Measurements from ENCODE around the gene LMO4.

Gene LMO4

DNA sequence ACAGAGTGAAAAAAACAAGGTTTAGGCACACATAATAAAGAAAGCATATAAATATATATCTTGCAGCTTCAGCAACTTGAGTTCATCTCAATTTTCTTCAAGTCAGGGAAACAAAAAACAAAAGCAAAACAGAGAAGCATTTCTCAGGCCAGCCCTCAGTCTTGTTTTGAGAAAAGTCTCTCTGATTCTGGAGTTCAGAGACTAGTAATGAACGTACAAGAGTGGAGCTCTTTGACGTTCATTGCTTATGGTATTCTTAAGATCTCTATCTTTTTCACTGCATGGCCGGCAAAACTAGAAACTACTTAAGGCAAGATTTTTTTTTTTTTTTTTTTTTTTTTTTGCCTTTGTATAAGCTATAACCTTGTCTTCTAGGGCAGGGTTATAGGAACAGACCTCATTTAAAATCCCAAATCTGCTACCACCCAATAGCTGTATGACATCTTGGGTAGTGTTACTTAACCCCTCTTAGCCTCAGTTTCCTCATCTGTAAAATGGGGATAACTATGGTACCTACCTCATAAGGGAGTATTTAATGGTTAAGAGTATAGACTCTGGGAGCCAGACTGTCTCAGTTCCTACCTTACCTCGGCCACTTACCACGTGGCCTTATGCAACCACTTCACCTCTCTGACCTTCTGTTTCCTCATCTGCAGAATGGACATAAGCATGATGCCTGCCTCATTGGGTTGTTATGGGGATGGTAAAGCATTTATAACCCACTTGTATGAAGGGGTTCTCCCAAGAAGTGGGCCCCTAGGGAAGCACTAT, 33.6 kb downstream of the LMO4 start:
- no peak for DNase-seq

DNA sequence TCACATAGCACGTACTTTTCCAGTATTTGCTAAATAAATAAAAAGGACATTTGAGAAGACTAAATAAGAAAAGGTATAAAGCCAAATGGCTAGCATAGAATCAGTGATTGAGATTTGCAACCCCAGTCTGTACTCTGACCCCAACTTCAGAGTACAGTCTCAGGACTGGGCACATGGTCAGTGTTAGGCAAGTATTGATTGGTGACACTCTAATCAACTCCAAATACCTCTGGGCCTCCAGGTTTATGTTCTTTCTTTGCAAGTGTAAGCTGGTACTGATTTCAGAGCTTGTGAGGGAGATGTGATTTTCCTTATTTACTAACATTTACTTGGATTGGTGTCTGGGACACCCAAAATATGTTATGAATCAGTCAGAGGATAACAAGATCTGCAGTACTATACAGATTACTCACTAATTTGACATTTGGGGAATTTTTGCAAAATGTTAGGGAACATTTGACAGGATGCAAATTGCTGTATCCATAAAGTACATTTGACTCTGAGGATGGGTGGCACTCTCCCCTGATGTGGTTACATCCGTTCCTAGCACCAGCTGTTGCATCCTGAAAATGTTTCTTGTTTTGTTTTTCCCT, 34.2 kb downstream of the LMO4 start:
- DNase-seq = no peak

DNA sequence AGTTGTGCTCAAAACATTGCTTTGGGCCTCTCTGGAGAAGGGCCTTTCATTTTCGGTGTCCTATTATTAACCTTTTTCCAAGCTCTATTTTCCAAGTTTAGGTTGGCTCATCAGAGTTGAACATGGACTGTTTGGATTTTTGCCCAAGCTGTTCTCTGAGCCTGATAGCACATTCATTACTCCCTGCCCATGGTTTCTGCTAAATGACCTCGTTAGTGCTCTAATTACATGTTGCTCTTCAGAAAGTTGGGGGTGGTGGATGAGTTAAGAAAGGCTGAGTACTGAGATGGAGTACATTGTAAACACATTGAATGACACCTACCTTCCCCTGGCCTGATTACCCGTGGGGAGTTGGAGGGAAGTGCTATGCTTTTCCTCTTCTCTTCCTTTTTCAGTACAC, 38.9 kb downstream of the LMO4 start:
- peak; percentile 9 for DNase-seq

DNA sequence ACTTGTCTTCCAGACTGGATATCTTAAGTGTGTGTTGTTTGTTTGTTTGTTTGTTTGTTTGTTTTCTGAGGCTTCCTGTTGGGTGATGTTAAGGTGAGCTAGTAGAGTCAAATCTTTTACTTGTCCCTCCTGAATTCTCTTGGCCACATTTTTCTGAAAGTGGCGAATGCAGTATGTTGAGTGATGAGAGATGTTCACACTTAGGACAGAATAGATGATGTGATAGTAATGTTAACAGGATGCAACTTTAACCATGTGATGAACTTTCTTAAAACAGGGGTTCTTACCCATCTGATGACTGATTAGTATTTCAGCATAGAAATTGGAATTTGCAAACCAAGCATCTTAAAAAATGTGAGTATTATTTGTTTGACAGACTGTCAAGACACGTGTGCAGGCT, 40.2 kb downstream of the LMO4 start:
- DNase-seq = no peak

- DNase-seq = no peak
Measured at GRCh38 chr1:87369736-87370478, 41.2 kb downstream of the LMO4 start.

GRCh38 chr1:87370544-87370943, 41.9 kb downstream of the LMO4 start:
- DNase-seq = no peak

DNA sequence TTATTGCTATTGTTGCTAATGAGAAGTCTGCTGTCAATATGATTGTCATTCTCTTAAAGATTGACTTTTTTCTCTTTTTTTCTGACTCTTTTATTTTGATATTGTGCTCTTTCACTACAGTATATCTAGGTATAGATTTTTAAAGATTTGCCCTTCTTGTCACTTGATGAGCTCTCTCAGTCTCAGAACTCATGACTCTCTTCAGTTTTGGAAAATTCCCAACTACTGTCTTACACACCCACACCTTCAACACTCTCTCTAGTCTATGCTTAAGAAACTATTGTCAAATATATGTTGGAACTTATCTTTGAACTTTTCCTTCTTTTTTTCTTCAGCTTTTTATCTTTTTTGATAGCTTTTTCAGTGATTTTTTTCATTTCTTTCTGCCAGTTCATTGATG, 50.6 kb downstream of the LMO4 start:
- DNase-seq = no peak

DNA sequence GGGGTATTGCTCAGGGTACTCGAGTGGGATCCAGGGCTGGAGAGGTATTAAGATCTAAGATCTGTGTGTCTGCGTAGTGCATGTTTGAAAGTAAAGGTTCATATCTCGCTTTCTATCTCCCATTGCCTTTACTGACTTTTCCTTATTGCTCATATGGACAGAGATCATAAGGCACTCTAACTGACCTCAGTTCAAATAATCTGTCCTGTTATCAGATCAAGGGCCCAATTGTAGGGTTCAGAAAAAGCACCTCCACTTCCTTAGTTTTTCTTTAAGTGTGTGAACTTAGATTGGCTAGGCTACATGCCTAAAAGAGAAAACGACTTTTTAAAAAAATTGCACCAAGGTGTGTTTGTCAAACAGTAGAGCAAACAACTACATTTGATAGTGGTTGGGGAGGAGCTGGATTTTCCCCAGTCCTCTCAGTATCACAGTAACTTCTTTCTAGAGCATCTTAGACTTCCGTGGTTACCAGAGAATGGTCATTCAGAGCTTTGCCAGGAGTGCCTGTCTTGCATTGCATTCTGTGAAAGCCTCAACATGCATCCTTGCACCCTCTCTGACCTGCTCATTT, 57.6 kb downstream of the LMO4 start:
- DNase-seq = no peak

DNA sequence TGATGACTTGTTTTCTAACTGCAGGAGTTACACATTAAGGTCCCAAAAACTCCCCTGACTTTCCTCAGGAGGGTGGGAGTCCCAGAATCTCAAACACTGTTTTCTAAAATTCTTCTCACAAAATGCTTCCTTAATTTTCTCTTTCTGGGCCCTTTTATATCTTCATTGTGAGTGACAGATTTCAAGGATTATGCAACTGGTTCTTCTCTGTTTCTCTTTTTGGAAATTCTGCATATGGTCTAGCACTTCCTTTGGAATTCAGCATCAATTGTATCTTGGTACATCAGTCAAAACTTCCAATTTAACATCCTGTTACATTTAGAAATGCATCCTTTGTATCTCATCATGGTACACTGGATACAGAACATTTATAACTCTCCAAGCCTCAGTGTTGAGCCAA, 59.7 kb downstream of the LMO4 start:
- no peak for DNase-seq

DNA sequence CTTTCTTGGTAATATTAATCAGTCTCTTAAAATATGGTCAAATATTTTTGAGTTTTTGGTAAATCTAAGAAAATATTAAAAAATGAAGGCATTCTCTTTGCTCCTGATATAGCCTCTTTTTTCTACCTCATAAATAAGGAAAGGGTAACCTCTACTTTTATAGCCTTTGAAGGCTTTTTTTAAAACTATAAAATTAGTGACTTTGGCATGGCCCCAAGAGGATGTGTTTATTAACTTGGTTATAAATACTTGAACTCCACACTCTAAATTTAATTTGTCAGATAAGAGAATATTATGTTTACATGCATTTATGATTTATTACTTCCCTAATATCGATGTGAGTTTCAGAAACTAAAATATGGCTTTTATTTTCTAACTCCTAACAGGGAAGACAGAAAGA, 60.3 kb downstream of the LMO4 start:
- DNase-seq = no peak

DNA sequence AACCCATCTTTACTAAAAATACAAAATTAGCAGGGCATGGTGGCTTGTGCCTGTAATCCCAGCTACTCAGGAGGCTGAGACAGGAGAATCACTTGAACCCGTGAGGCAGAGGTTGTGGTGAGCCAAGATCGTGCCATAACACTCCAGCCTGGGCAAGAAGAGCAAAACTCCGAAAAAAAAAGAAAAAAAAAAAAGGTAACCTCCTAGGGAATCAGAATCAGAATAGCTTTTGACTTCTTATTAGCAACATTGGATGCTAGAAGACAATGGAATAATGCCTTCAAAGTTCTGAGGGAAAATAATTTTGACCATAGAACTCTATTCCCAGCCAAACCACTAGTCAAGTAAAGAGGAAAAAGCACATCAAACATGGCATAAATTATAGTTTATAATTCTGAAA, 60.9 kb downstream of the LMO4 start:
- DNase-seq = no peak

GRCh38 chr1:87392248-87393192, 63.8 kb downstream of the LMO4 start:
- peak; percentile 17 for DNase-seq

- peak; percentile 27 for DNase-seq
Measured at GRCh38 chr1:87393445-87394085, 64.9 kb downstream of the LMO4 start.

DNA sequence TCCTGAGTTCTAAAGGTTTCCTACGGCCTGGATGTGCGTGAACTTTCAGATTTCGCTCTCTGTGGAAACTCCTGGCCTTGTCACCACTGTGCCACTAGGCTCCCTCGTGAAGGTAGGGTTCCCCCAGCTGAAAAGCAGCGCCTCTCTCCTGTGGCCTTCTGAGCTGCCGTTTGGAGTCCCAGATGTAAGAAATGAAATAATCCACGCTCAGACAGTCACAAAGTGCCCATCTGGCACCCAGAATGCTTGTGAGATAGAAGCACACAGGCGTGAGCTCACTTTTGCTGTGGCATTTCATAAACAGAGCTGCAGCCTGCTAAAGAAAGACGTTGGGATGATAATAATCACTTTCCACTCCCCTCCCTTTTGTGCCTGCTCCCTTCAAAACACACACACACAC, 65.8 kb downstream of the LMO4 start:
- no peak for DNase-seq

GRCh38 chr1:87394982-87395381, 66.3 kb downstream of the LMO4 start:
- DNase-seq = no peak
